Smooth muscle cell of the pulmonary artery (primary cell): Measurements from ENCODE around the gene TPSAB1. TPM values are rescaled to one million over a fixed set of nuclear protein-coding genes. Genes with fewer than 3 reads are reported as not detected.

Experiments used
- total RNA-seq: library from RNA; depleted of rRNA; stranded (reverse); fragments of >200 nt; gene quantifications from 2 replicates; pipeline ENCODE4 v1.2.3, GENCODE V29; 2014

The TPSAB1 gene
- not detected in 2 replicates for total RNA-seq

GRCh38 chr16:1240436-1240835 lies at the start of gene TPSAB1:
TSS of gene TPSAB1 (plus strand) at chr16:1240705. CDS start at chr16:1240939, 234 bp downstream.

DNA sequence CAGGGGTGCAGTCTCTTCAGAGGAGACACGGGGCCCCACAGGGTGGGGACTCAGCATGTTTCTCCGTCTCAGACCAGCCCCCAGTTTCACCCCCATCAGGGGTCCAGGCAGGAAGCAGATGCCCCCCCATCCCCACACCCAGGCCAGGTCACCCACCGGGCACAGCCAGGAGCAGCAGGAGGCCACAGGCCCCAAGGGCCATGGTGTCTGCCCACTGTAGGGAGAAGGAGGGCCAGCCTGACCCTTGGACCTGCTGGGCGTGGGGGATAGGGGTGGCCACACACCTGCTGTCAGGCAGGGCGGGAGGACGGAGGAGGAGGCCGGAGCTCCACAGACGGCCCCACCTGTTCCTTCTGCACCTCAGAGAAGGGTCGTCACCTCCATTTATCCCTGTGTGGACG lies 15.5 kb upstream of the TPSAB1 start, which contains the start of gene TPSG1:
TSS of gene TPSG1 (minus strand) at position 218 of the 401 bp plus-strand sequence. CDS start at position 202, 16 bp downstream.

GRCh38 chr16:1230084-1230470 lies 10.4 kb upstream of the TPSAB1 start, which contains the start of gene TPSB2:
TSS of gene TPSB2 (minus strand) at chr16:1230184. CDS start at chr16:1229951, 233 bp downstream.

DNA sequence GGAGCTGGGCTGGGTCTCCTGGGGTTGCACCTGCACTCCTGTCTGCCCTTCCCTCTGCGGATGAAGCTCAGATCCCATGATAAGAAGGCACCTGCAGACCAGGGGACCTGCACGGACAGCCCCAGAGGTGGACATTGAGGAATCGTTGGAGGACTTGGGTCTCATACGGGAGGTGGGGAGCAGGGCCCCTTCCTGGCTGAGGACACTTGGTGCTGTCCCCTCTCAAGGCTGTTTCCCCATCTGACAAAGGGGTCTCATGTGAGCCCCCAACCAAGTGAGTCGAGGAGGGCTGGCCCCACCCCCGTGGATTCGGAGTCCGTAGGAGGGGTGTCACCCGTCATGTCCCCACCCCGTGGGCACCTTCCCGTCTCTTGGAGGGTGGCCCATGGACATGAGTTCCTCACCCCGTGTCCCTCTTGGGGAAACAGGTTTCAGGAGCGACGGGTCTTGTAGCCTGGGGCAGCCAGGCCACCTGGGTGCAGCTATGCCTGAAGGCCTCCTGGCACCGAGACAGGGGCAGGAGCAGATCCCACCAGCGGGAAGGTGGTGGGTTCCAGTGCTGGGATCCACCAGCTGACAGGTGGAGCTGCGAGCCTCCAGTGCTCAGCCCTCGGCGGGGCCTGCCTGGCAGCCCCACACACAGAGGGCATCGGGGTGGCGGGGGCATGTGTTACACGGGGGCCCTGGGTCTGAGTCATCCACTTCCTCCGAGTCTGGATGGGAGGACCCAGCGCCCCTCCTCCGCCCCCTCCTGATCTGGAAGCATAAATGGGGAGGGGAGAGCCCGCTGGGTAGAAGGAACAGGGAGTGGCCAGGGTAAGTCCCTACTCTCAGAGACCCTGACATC lies 15.0 kb downstream of the TPSAB1 start, which contains the start of gene TPSD1:
TSS of gene TPSD1 (plus strand) at position 794 of the 847 bp plus-strand sequence. CDS start 212 bp downstream, outside the sequence.

Other genes with a start within 250 kb of the TPSAB1 start
- not detected in 2 replicates for gene SSTR5, start 168.0 kb upstream of the TPSAB1 start, total RNA-seq
- gene C1QTNF8, start 144.5 kb upstream of the TPSAB1 start, total RNA-seq: 0.13 TPM in 1 of 2 replicates, not detected in the other
- gene CACNA1H, start 87.6 kb upstream of the TPSAB1 start, total RNA-seq: 12.6 and 17.0 TPM in 2 replicates
- not detected in 2 replicates for gene TPSG1, start 15.4 kb upstream of the TPSAB1 start, total RNA-seq
- gene TPSB2, start 10.5 kb upstream of the TPSAB1 start, total RNA-seq: not detected in 2 replicates
- not detected in 2 replicates for gene TPSD1, start 15.4 kb downstream of the TPSAB1 start, total RNA-seq
- gene UBE2I, start 68.9 kb downstream of the TPSAB1 start, total RNA-seq: 44.2 and 52.5 TPM in 2 replicates
- gene BAIAP3, start 92.9 kb downstream of the TPSAB1 start, total RNA-seq: 1.2 and 1.3 TPM in 2 replicates
- 51.9 and 69.6 TPM in 2 replicates for gene TSR3, start 111.2 kb downstream of the TPSAB1 start, total RNA-seq
- 54.5 and 67.9 TPM in 2 replicates for gene GNPTG, start 111.2 kb downstream of the TPSAB1 start, total RNA-seq
- 12.4 and 16.8 TPM in 2 replicates for gene UNKL, start 174.0 kb downstream of the TPSAB1 start, total RNA-seq
- gene UQCC4, start 180.0 kb downstream of the TPSAB1 start, total RNA-seq: 11.3 and 13.0 TPM in 2 replicates
- not detected in 2 replicates for gene PERCC1, start 190.4 kb downstream of the TPSAB1 start, total RNA-seq
- 0.33 and 0.96 TPM in 2 replicates for gene CCDC154, start 203.9 kb downstream of the TPSAB1 start, total RNA-seq
- gene CLCN7, start 234.3 kb downstream of the TPSAB1 start, total RNA-seq: 106 and 148 TPM in 2 replicates
- gene PTX4, start 248.2 kb downstream of the TPSAB1 start, total RNA-seq: 0.20 TPM in 1 of 2 replicates, not detected in the other